ENCODE results near the gene FANCE.

DNA sequence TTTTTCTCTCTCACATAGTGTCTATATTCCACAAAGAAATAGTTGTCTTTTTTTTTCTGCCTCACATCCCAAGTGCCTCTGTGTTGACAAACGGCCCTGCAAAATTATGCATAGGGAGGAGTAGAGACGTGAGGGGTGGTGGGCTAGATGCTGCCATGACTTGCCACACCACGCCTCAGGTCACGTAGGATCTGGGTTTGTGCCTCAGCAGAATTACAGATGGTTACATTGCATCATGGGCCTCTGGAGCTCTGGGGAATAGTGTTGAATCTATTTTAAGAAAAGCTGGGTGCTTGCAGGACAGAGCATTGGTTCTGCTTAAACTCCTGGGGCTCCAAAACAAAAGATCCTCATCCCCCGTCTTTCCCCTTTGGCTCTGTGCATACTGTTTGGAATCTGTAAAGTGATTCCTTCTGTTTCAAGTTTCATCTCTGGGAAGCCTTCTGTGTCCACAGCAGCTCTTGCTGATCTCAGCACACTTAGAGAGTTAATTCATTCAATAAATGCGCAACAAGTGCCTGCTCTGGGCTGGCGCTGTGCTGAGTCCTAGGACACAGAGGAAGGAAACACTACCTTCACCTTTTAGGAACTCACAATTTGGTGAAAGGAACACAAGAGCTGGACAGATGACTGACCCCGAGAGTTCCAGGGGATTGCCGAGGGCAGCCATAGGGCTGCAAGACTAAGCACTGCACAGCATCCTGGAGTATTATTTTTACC is 2.4 kb downstream of the FANCE start:
- no peak for TF ChIP-seq BHLHE40 (IDR thresholded peaks at IDR 0.05; ENCODE audit: low read depth, low read length)
- no peak for TF ChIP-seq NPAS2 (CRISPR knock-in tag; IDR thresholded peaks at IDR 0.05; ENCODE audit: borderline replicate concordance)
- TF ChIP-seq, protein P1, sequence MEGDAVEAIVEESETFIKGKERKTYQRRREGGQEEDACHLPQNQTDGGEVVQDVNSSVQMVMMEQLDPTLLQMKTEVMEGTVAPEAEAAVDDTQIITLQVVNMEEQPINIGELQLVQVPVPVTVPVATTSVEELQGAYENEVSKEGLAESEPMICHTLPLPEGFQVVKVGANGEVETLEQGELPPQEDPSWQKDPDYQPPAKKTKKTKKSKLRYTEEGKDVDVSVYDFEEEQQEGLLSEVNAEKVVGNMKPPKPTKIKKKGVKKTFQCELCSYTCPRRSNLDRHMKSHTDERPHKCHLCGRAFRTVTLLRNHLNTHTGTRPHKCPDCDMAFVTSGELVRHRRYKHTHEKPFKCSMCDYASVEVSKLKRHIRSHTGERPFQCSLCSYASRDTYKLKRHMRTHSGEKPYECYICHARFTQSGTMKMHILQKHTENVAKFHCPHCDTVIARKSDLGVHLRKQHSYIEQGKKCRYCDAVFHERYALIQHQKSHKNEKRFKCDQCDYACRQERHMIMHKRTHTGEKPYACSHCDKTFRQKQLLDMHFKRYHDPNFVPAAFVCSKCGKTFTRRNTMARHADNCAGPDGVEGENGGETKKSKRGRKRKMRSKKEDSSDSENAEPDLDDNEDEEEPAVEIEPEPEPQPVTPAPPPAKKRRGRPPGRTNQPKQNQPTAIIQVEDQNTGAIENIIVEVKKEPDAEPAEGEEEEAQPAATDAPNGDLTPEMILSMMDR (IDR thresholded peaks at IDR 0.05): no peak

All from A549 (cell line).